ENCODE data around the gene TSPO. TPM values are rescaled to one million over a fixed set of nuclear protein-coding genes. Genes with fewer than 3 reads are reported as not detected.
A peak's percentile ranks its signal among the peaks of the same experiment; 100 is the strongest.

TSPO gene
- total and polyA plus RNA-seq, 4 experiments from 2014 or later = 66.9 to 548 (median 211) TPM

GRCh38 chr22:43207849-43208702 is 56.7 kb downstream of the TSPO start:
- H3K9me3 ChIP-seq (ENCODE audit: control insufficient read depth in 1 of 2, low read length in 2 of 2) = no peaks in the 10 kb centered on the region
- H3K4me3 ChIP-seq (ENCODE audit: low read length in 2 of 2) = no peak overlapping the region
- peaks cover 2 to 9% (median 6%) of the 10 kb centered on the region in 4 donors for H3K4me1 Mint-ChIP-seq
- intact Hi-C loops (cut with micrococcal nuclease) = no loop called here
- H3K27ac ChIP-seq (ENCODE audit: low read depth, low read length) = no peak overlapping the region
- no peaks in the 10 kb centered on the region for H3K27me3 ChIP-seq (ENCODE audit: insufficient read depth, low read length)
- no peaks in the 10 kb centered on the region for H3K9me3 Mint-ChIP-seq
- H3K36me3 ChIP-seq (ENCODE audit: insufficient read depth, low read length) = no peaks in the 10 kb centered on the region
- DNase-seq = no peak
- ChIA-PET CTCF (ENCODE audit: partially characterized antibody) (no interaction called here), POLR2A (ENCODE audit: partially characterized antibody) (no interaction called here)
- no peak overlapping the region for H3K4me3 Mint-ChIP-seq
- no peaks in the 10 kb centered on the region for H3K27me3 Mint-ChIP-seq
- peak overlapping the region in 1 of 7 donors; percentile 27 for H3K27ac Mint-ChIP-seq
- H3K36me3 Mint-ChIP-seq = no peaks in the 10 kb centered on the region
- peaks cover 22% of the 10 kb centered on the region for H3K4me1 ChIP-seq (ENCODE audit: insufficient read depth, low read length)

- no peaks in the 10 kb centered on the region for H3K9me3 ChIP-seq (ENCODE audit: control insufficient read depth in 1 of 2, low read length in 2 of 2)
- ChIA-PET CTCF (ENCODE audit: partially characterized antibody) (no interaction called here), POLR2A (ENCODE audit: partially characterized antibody) (interaction anchor here (0.9 kb wide), 1 partner anchor 22 kb away, joined by 3 read pairs; no protein-coding TSS in a partner anchor)
- peaks cover 2 to 9% (median 6%) of the 10 kb centered on the region in 4 donors for H3K4me1 Mint-ChIP-seq
- H3K27ac ChIP-seq (ENCODE audit: low read depth, low read length) = no peak overlapping the region
- peaks cover 22% of the 10 kb centered on the region for H3K4me1 ChIP-seq (ENCODE audit: insufficient read depth, low read length)
- no peaks in the 10 kb centered on the region for H3K9me3 Mint-ChIP-seq
- intact Hi-C loops (cut with micrococcal nuclease) = no loop called here
- H3K4me3 Mint-ChIP-seq = no peak overlapping the region
- no peaks in the 10 kb centered on the region for H3K36me3 Mint-ChIP-seq
- no peak overlapping the region for H3K4me3 ChIP-seq (ENCODE audit: low read length in 2 of 2)
- no peaks in the 10 kb centered on the region for H3K27me3 Mint-ChIP-seq
- no peak overlapping the region for H3K27ac Mint-ChIP-seq
- no peaks in the 10 kb centered on the region for H3K36me3 ChIP-seq (ENCODE audit: insufficient read depth, low read length)
- no peak for DNase-seq
- no peaks in the 10 kb centered on the region for H3K27me3 ChIP-seq (ENCODE audit: insufficient read depth, low read length)
Measured at GRCh38 chr22:43208703-43209522, 57.6 kb downstream of the TSPO start.

- Mint-ChIP-seq H3K4me3 (no peak overlapping the region), H3K4me1 (peaks cover 2 to 9% (median 6%) of the 10 kb centered on the region in 4 donors), H3K27ac (no peak overlapping the region), H3K27me3 (no peaks in the 10 kb centered on the region), H3K9me3 (no peaks in the 10 kb centered on the region), H3K36me3 (no peaks in the 10 kb centered on the region)
- no peaks in the 10 kb centered on the region for H3K9me3 ChIP-seq (ENCODE audit: control insufficient read depth in 1 of 2, low read length in 2 of 2)
- CTCF ChIA-PET (ENCODE audit: partially characterized antibody) = no interaction called here
- no peak overlapping the region for H3K4me3 ChIP-seq (ENCODE audit: low read length in 2 of 2)
- H3K4me1 ChIP-seq (ENCODE audit: insufficient read depth, low read length) = peaks cover 22% of the 10 kb centered on the region
- intact Hi-C loops (cut with micrococcal nuclease) = no loop called here
- H3K27ac ChIP-seq (ENCODE audit: low read depth, low read length) = no peak overlapping the region
- DNase-seq = no peak
- no peaks in the 10 kb centered on the region for H3K36me3 ChIP-seq (ENCODE audit: insufficient read depth, low read length)
- POLR2A ChIA-PET (ENCODE audit: partially characterized antibody) = interaction anchor here (0.9 kb wide), 1 partner anchor 22 kb away, joined by 3 read pairs; no protein-coding TSS in a partner anchor
- H3K27me3 ChIP-seq (ENCODE audit: insufficient read depth, low read length) = no peaks in the 10 kb centered on the region
Measured at GRCh38 chr22:43209523-43209890, 58.1 kb downstream of the TSPO start.

- Mint-ChIP-seq H3K27ac (no peak overlapping the region), H3K4me3 (no peak overlapping the region), H3K36me3 (no peaks in the 10 kb centered on the region), H3K4me1 (peaks cover 2 to 9% (median 6%) of the 10 kb centered on the region in 4 donors), H3K27me3 (no peaks in the 10 kb centered on the region), H3K9me3 (no peaks in the 10 kb centered on the region)
- Histone ChIP-seq H3K4me3 (ENCODE audit: low read length in 2 of 2) (no peak overlapping the region), H3K27me3 (ENCODE audit: insufficient read depth, low read length) (no peaks in the 10 kb centered on the region), H3K36me3 (ENCODE audit: insufficient read depth, low read length) (no peaks in the 10 kb centered on the region), H3K27ac (ENCODE audit: low read depth, low read length) (no peak overlapping the region), H3K9me3 (ENCODE audit: control insufficient read depth in 1 of 2, low read length in 2 of 2) (no peaks in the 10 kb centered on the region), H3K4me1 (ENCODE audit: insufficient read depth, low read length) (peaks cover 21% of the 10 kb centered on the region)
- no peak for DNase-seq
- intact Hi-C loops (cut with micrococcal nuclease) = no loop called here
- POLR2A ChIA-PET (ENCODE audit: partially characterized antibody) = no interaction called here
- CTCF ChIA-PET (ENCODE audit: partially characterized antibody) = no interaction called here
Measured at GRCh38 chr22:43209971-43210370, 58.6 kb downstream of the TSPO start.

GRCh38 chr22:43210631-43211515 is 59.5 kb downstream of the TSPO start:
- Mint-ChIP-seq H3K36me3 (no peaks in the 10 kb centered on the region), H3K4me1 (peaks cover 2 to 9% (median 6%) of the 10 kb centered on the region in 4 donors), H3K4me3 (no peak overlapping the region), H3K9me3 (no peaks in the 10 kb centered on the region), H3K27me3 (no peaks in the 10 kb centered on the region), H3K27ac (no peak overlapping the region)
- H3K4me3 ChIP-seq (ENCODE audit: low read length in 2 of 2) = no peak overlapping the region
- H3K9me3 ChIP-seq (ENCODE audit: control insufficient read depth in 1 of 2, low read length in 2 of 2) = no peaks in the 10 kb centered on the region
- peaks cover 12% of the 10 kb centered on the region for H3K4me1 ChIP-seq (ENCODE audit: insufficient read depth, low read length)
- no peak for DNase-seq
- ChIA-PET POLR2A (ENCODE audit: partially characterized antibody) (no interaction called here), CTCF (ENCODE audit: partially characterized antibody) (no interaction called here)
- no peaks in the 10 kb centered on the region for H3K27me3 ChIP-seq (ENCODE audit: insufficient read depth, low read length)
- no peak overlapping the region for H3K27ac ChIP-seq (ENCODE audit: low read depth, low read length)
- intact Hi-C loops (cut with micrococcal nuclease) = no loop called here
- no peaks in the 10 kb centered on the region for H3K36me3 ChIP-seq (ENCODE audit: insufficient read depth, low read length)

GRCh38 chr22:43211941-43212433 is 60.6 kb downstream of the TSPO start:
- Histone ChIP-seq H3K9me3 (ENCODE audit: control insufficient read depth in 1 of 2, low read length in 2 of 2) (no peaks in the 10 kb centered on the region), H3K27me3 (ENCODE audit: insufficient read depth, low read length) (no peaks in the 10 kb centered on the region), H3K27ac (ENCODE audit: low read depth, low read length) (no peak overlapping the region), H3K4me1 (ENCODE audit: insufficient read depth, low read length) (peaks cover under 1% of the 10 kb centered on the region), H3K4me3 (ENCODE audit: low read length in 2 of 2) (no peak overlapping the region), H3K36me3 (ENCODE audit: insufficient read depth, low read length) (no peaks in the 10 kb centered on the region)
- no peak for DNase-seq
- no peaks in the 10 kb centered on the region for H3K9me3 Mint-ChIP-seq
- no peaks in the 10 kb centered on the region for H3K4me1 Mint-ChIP-seq
- no peaks in the 10 kb centered on the region for H3K36me3 Mint-ChIP-seq
- no peaks in the 10 kb centered on the region for H3K27me3 Mint-ChIP-seq
- ChIA-PET POLR2A (ENCODE audit: partially characterized antibody) (no interaction called here), CTCF (ENCODE audit: partially characterized antibody) (no interaction called here)
- H3K4me3 Mint-ChIP-seq = no peak overlapping the region
- H3K27ac Mint-ChIP-seq = no peak overlapping the region
- intact Hi-C loops (cut with micrococcal nuclease) = no loop called here
